Stimulated activated CD4-positive, alpha-beta T cell treated with anti-CD3 and anti-CD28 coated beads, Interleukin-12 subunit alpha, Interleukin-12 subunit beta, amount 100 ng/mL, for 24 hours (primary cell): Measurements from ENCODE around the gene ABCC4.
A peak's percentile ranks its signal among the peaks of the same experiment; 100 is the strongest.
"Not testable (repeated sequence)": the region's sequence is repeated elsewhere in the genome, so short reads cannot be mapped to it uniquely, and the experiment has no call there.

Experiments
- DNase-seq, 2 experiments: peaks; one replicate each; pipeline ENCODE4 v3.0.0-alpha.2; 2020; ENCODE audit warnings: low read depth in 2 of 2

ABCC4 gene

GRCh38 chr13:95197548-95197947 is 103.7 kb downstream of the ABCC4 start:
- no peak for DNase-seq

GRCh38 chr13:95195146-95195545 is 106.1 kb downstream of the ABCC4 start:
- DNase-seq, result no peak

- no peak for DNase-seq
Observed at GRCh38 chr13:95193509-95194230, 107.6 kb downstream of the ABCC4 start.

- no peak for DNase-seq
Observed at GRCh38 chr13:95192998-95193397, 108.3 kb downstream of the ABCC4 start.

- DNase-seq, result not testable (repeated sequence)
Observed at GRCh38 chr13:95192564-95192945, 108.7 kb downstream of the ABCC4 start.

GRCh38 chr13:95191821-95192563 is 109.3 kb downstream of the ABCC4 start:
- DNase-seq, result peak; percentile 24 to 66

- no peak for DNase-seq
Observed at GRCh38 chr13:95188128-95188527, 113.1 kb downstream of the ABCC4 start.

- peak in 1 of 2 experiments; percentile 10 for DNase-seq
Observed at GRCh38 chr13:95185851-95186250, 115.4 kb downstream of the ABCC4 start.

- DNase-seq, result no peak
Observed at GRCh38 chr13:95185311-95185710, 115.9 kb downstream of the ABCC4 start.

- no peak for DNase-seq
Observed at GRCh38 chr13:95184317-95184716, 116.9 kb downstream of the ABCC4 start.

GRCh38 chr13:95182570-95183265 is 118.5 kb downstream of the ABCC4 start:
- DNase-seq, result no peak

GRCh38 chr13:95181586-95181985 is 119.7 kb downstream of the ABCC4 start:
- no peak for DNase-seq

- no peak for DNase-seq
Observed at GRCh38 chr13:95180513-95181245, 120.6 kb downstream of the ABCC4 start.

- DNase-seq, result no peak
Observed at GRCh38 chr13:95176611-95177259, 124.5 kb downstream of the ABCC4 start.

- no peak for DNase-seq
Observed at GRCh38 chr13:95174517-95174916, 126.7 kb downstream of the ABCC4 start.

GRCh38 chr13:95168191-95168590 is 133.1 kb downstream of the ABCC4 start:
- no peak for DNase-seq

GRCh38 chr13:95167003-95167402 is 134.2 kb downstream of the ABCC4 start:
- DNase-seq, result not testable (repeated sequence)

GRCh38 chr13:95164830-95165229 is 136.4 kb downstream of the ABCC4 start:
- no peak for DNase-seq

GRCh38 chr13:95160112-95160906 is 140.9 kb downstream of the ABCC4 start:
- no peak for DNase-seq

GRCh38 chr13:95159458-95159857 is 141.8 kb downstream of the ABCC4 start:
- DNase-seq, result no peak

GRCh38 chr13:95156208-95156607 is 145.0 kb downstream of the ABCC4 start:
- DNase-seq, result no peak
